Cortex of kidney (tissue), 1 donor: Measurements from ENCODE around the gene PGLYRP3.

Experiments
- DNase-seq: peaks from one replicate; lab custom pipeline; 2025; lab: John Stamatoyannopoulos, UW

Gene PGLYRP3

DNA sequence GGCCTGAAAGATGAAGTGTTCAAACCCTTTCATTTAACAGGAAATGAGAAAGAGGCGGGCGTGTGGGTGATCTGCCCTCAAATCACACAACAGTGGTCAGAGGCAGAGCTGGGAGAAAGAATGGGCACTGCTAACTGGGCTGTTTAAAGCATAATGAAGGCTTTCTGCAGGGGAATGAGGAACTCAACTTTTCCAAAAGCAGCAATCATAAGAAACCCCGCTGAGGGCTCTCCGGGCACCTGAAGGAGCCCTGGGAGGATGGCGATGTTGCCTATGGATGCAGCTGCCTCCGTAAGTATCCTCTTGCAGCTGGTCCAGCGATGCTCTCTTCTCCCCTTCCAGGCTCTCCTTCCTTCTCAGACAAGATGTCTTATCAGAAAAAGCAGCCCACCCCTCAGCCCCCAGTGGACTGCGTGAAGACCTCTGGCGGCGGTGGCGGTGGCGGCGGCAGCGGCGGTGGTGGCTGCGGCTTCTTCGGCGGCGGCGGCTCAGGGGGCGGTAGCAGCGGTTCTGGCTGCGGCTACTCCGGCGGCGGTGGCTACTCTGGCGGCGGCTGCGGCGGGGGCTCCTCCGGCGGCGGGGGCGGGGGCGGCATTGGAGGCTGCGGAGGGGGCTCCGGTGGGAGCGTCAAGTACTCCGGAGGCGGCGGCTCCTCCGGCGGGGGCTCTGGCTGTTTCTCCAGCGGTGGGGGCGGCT is 52.0 kb downstream of the PGLYRP3 start:
- DNase-seq: no peak

DNA sequence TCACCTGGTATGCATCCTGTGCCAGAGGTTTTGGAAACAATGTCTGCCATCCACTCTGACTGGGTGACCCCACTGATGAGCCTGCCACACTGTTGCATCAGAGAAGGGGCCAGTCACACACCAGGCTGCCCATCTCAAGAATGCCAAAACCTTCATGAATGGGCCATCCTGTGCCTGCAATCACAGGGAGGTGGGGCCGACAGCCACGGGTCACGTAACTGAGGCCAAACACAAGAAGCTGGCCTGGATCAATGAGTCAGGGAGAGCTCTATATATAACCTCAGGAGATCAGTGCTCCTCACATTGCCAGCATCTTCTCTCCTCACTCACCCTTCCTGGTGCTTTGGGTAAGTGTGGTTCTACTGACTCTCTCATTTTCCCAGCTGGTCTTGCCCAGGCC is 53.4 kb downstream of the PGLYRP3 start, which contains the start of gene LORICRIN:
Gene LORICRIN (plus strand): TSS at position 301 of the 400 bp plus-strand sequence. CDS start 1,263 bp downstream, outside the sequence.
- no peak for DNase-seq

DNA sequence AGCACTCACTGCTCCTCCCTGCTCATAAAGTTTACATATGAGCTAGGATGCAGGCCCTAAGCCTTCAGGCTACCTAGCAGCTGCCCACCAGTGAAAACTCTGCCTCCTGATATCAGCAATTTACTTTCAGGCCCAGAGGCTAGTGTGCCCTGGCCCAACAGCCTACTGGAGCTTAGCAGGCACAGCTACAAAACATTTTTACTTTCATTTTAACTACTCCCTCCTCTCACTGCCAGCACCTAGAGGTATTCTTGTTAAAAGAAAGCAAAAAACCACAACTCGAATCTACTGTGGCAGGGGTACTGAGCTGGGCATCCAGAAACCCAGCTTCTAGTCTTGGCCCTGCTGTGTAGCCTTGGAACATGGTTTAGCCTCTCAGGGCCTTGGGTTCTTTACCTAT is 59.1 kb downstream of the PGLYRP3 start:
- DNase-seq: no peak

- no peak for DNase-seq
Observed at GRCh38 chr1:153253076-153253475, 59.7 kb downstream of the PGLYRP3 start.

DNA sequence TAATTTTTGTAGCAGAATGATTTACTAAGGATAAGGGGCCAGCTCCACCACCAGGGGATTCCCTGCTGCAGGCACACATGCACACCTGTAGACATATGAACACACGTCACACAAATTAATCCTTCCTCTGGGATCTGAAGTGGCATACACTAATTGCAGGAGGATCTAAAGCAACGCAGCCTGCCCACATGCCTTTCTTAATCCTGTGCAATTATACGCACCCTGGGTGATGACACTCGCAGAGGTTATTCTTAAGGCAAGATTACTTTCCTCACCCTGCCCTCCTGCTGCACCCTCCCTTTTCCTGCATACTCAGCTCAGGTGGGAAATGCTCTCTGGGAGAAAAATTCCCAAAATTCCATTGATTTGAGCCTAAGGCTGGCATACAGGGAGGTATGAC is 60.8 kb downstream of the PGLYRP3 start:
- no peak for DNase-seq

GRCh38 chr1:153251562-153251961 is 61.2 kb downstream of the PGLYRP3 start:
- no peak for DNase-seq

DNA sequence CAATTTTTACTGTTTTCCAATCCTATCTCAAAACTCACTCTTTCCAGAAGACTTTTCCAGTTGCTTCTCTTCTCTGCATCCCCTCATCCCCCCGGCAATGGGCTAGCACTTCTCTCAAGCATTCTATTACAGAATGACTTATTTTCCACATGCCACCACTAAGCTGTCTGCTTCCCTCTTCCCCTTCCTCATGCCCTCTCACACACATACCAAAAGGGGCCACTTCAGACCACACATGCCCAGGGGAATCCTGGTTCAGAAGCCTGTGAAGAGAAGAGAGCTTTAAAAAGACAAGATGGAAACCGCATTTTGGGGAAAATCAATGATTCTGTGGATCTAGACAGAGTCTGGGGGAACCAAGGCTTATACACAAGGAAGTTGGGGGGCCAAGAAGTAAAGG is 61.7 kb downstream of the PGLYRP3 start:
- no peak for DNase-seq

- DNase-seq: no peak
Observed at GRCh38 chr1:153250166-153250565, 62.6 kb downstream of the PGLYRP3 start.

DNA sequence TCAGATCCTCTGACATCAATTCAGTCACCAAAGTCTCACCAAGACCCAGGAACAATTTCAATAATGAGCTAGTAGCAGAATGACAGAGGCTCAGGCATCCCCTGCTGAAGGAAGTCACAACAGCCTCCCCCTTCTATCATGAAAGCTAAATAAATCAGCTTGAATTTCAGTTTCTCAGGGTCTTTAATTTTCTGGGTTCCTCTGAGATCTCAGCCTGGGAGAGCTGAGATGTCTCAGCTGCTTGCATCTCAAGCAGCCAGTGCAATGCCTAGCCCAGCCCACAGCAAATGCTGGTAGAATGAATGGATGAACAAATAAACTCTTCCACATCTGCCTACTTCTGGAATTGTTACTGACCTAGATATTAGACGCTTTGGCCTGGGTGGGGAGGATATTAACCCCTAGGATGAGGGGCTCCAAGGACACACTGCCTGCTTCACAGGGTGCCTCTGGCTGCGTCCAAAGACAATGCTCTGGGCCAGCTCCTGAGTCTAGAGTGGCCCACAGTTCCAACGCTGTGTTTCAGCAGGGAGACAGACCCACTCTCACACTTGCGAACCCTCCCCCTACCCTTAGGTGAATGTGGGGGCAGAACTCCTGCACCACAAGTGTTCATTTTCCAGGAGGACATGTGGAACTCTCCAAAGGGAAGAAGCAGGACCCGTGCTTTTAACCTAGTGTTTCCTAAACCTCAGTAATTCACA is 64.4 kb downstream of the PGLYRP3 start:
- no peak for DNase-seq
